ENCODE measurements around the gene NDUFB8.

GRCh38 chr10:100522945-100523344 is 6.7 kb downstream of the NDUFB8 start:
- no peak for TF ChIP-seq CTCF (IDR thresholded peaks at IDR 0.05; ENCODE audit: low read length)
- no peak for TF ChIP-seq EZH2 (IDR thresholded peaks at IDR 0.05; ENCODE audit: borderline replicate concordance, low read length)

All from OCI-LY1 (cell line).